CD4-positive, CD25-positive, alpha-beta regulatory T cell (primary cell): Measurements from ENCODE around the gene LY6G6F. TPM values are rescaled to one million over a fixed set of nuclear protein-coding genes. Genes with fewer than 3 reads are reported as not detected.

ENCODE experiments used
- ATAC-seq, 2 donors: fragments of 150-1000 bp; cut with Tn5 transposase; one replicate each; pipeline ENCODE4 v1.10.0; 2021; ENCODE audit warnings: low read depth in 2 of 2, moderate number of reproducible peaks in 2 of 2, moderate library complexity in 1 of 2
- DNase-seq, 3 donors: peaks; one replicate each; pipeline versions ENCODE4 v3.0.0 to v3.0.0-alpha.2; 2012 to 2022; ENCODE audit warnings: mixed read lengths in 1 of 3
- H3K27ac ChIP-seq: one replicate; pipeline ENCODE4 v1.7.0; 2013; ENCODE audit warnings: mild to moderate bottlenecking, low read length; ENCODE audit not compliant: insufficient read depth, poor library complexity, severe bottlenecking
- H3K27me3 ChIP-seq: one replicate; pipeline ENCODE4 v1.7.0; 2013; ENCODE audit warnings: low read length; ENCODE audit not compliant: control insufficient read depth, insufficient read depth
- H3K36me3 ChIP-seq: one replicate; pipeline ENCODE4 v1.7.0; 2013; ENCODE audit warnings: mild to moderate bottlenecking, low read length, moderate library complexity; ENCODE audit not compliant: control insufficient read depth, insufficient read depth
- H3K4me1 ChIP-seq: 2 replicates; pipeline ENCODE4 v1.7.0; 2013; ENCODE audit warnings: mild to moderate bottlenecking, low read length; ENCODE audit not compliant: insufficient read depth, control insufficient read depth, poor library complexity, severe bottlenecking
- H3K4me3 ChIP-seq: one replicate; pipeline ENCODE4 v1.7.0; 2013; ENCODE audit warnings: low read depth, mild to moderate bottlenecking, low read length, moderate library complexity
- H3K9me3 ChIP-seq, 2 experiments: 1 replicate in 1 of 2; 2 replicates in 1 of 2; pipeline ENCODE4 v1.7.0; 2013; ENCODE audit warnings: low read length in 2 of 2, mild to moderate bottlenecking in 1 of 2, moderate library complexity in 1 of 2; ENCODE audit not compliant: control insufficient read depth in 2 of 2
- H3K27ac Mint-ChIP-seq, 3 donors: one replicate each; pipeline ENCODE4 v1.8.0; 2020 to 2022; ENCODE audit warnings: mild to moderate bottlenecking in 3 of 3, mixed read lengths in 3 of 3, moderate library complexity in 2 of 3
- H3K27me3 Mint-ChIP-seq: one replicate; pipeline ENCODE4 v1.8.0; 2022; ENCODE audit warnings: mild to moderate bottlenecking, mixed read lengths
- H3K36me3 Mint-ChIP-seq: one replicate; pipeline ENCODE4 v1.8.0; 2020; ENCODE audit warnings: mixed read lengths
- H3K4me1 Mint-ChIP-seq, 4 donors: one replicate each; pipeline ENCODE4 v1.8.0; 2020 to 2022; ENCODE audit warnings: mixed read lengths in 4 of 4, mild to moderate bottlenecking in 1 of 4
- H3K4me3 Mint-ChIP-seq, 4 donors: one replicate each; pipeline ENCODE4 v1.8.0; 2020 to 2022; ENCODE audit warnings: mild to moderate bottlenecking in 4 of 4, mixed read lengths in 4 of 4, moderate library complexity in 3 of 4
- H3K9me3 Mint-ChIP-seq, 7 donors: one replicate each; pipeline ENCODE4 v1.8.0; 2020 to 2022; ENCODE audit warnings: mixed read lengths in 7 of 7, mild to moderate bottlenecking in 3 of 7, moderate library complexity in 2 of 7
- polyA plus RNA-seq, 4 donors: library from polyadenylated mRNA; unstranded; fragments of 300-500 nt; fragmentation: Illumina TruSeq; gene quantifications; one replicate each; pipeline ENCODE4 v1.2.3, GENCODE V29; 2021
- total RNA-seq: library from RNA; stranded (reverse); gene quantifications from one replicate; pipeline ENCODE4 v1.2.3, GENCODE V29; 2022

The LY6G6F gene
- total and polyA plus RNA-seq, 5 donors from 2014 or later = 1.5 TPM; not detected in 4

- H3K9me3 Mint-ChIP-seq = peaks cover 0 to 1% (median 0%) of the 10 kb centered on the region in 7 donors
- Histone ChIP-seq H3K27ac (peak overlapping the region; percentile 71), H3K4me1 (peaks cover 40% of the 10 kb centered on the region), H3K27me3 (no peaks in the 10 kb centered on the region), H3K9me3 (no peaks in the 10 kb centered on the region), H3K36me3 (peaks cover 35% of the 10 kb centered on the region), H3K4me3 (no peak overlapping the region)
- DNase-seq = no peak
- no peaks in the 10 kb centered on the region for H3K27me3 Mint-ChIP-seq
- no peak for ATAC-seq
- H3K4me3 Mint-ChIP-seq = peak overlapping the region; percentile 81 to 98 (median 96)
- peaks cover 19% of the 10 kb centered on the region for H3K36me3 Mint-ChIP-seq
- peaks cover 0 to 71% (median 30%) of the 10 kb centered on the region in 4 donors for H3K4me1 Mint-ChIP-seq
- peak overlapping the region in 2 of 3 donors; percentile 90 to 92 for H3K27ac Mint-ChIP-seq
These were observed 24.0 kb downstream of the LY6G6F start for GRCh38 chr6:31730631-31731086.

- no peaks in the 10 kb centered on the region for H3K27me3 Mint-ChIP-seq
- peaks cover 35% of the 10 kb centered on the region for H3K36me3 ChIP-seq
- H3K4me1 Mint-ChIP-seq = peaks cover 0 to 78% (median 30%) of the 10 kb centered on the region in 4 donors
- H3K36me3 Mint-ChIP-seq = peaks cover 18% of the 10 kb centered on the region
- H3K9me3 ChIP-seq = no peaks in the 10 kb centered on the region
- H3K27me3 ChIP-seq = no peaks in the 10 kb centered on the region
- peak overlapping the region; percentile 7 to 88 (median 52) for H3K4me3 Mint-ChIP-seq
- ATAC-seq (no peak), DNase-seq (no peak)
- H3K27ac Mint-ChIP-seq = peak overlapping the region in 2 of 3 donors; percentile 17 to 31
- no peak overlapping the region for H3K4me3 ChIP-seq
- H3K9me3 Mint-ChIP-seq = no peaks in the 10 kb centered on the region
- peaks cover 53% of the 10 kb centered on the region for H3K4me1 ChIP-seq
- peak overlapping the region; percentile 23 for H3K27ac ChIP-seq
These were observed 25.4 kb downstream of the LY6G6F start for GRCh38 chr6:31732029-31732428.

- no peaks in the 10 kb centered on the region for H3K9me3 Mint-ChIP-seq
- peaks cover 35% of the 10 kb centered on the region for H3K36me3 ChIP-seq
- peaks cover 64% of the 10 kb centered on the region for H3K4me1 ChIP-seq
- peak overlapping the region; percentile 93 for H3K4me3 ChIP-seq
- peaks cover 18% of the 10 kb centered on the region for H3K36me3 Mint-ChIP-seq
- no peaks in the 10 kb centered on the region for H3K9me3 ChIP-seq
- ATAC-seq (no peak), DNase-seq (no peak)
- H3K4me1 Mint-ChIP-seq = peaks cover 12 to 83% (median 46%) of the 10 kb centered on the region in 4 donors
- peak overlapping the region; percentile 97 to 99 (median 98) for H3K4me3 Mint-ChIP-seq
- H3K27ac ChIP-seq = peak overlapping the region; percentile 91
- peak overlapping the region; percentile 66 to 89 (median 74) for H3K27ac Mint-ChIP-seq
- H3K27me3 ChIP-seq = no peaks in the 10 kb centered on the region
- H3K27me3 Mint-ChIP-seq = no peaks in the 10 kb centered on the region
These were observed 27.1 kb downstream of the LY6G6F start for GRCh38 chr6:31733734-31734133.

- Mint-ChIP-seq H3K9me3 (no peaks in the 10 kb centered on the region), H3K27ac (peak overlapping the region; percentile 89 to 95 (median 94)), H3K27me3 (no peaks in the 10 kb centered on the region), H3K4me3 (peak overlapping the region; percentile 97 to 99 (median 98)), H3K36me3 (peaks cover 18% of the 10 kb centered on the region), H3K4me1 (peaks cover 14 to 85% (median 49%) of the 10 kb centered on the region in 4 donors)
- H3K36me3 ChIP-seq = peaks cover 35% of the 10 kb centered on the region
- H3K4me3 ChIP-seq = peak overlapping the region; percentile 93
- DNase-seq (no peak), ATAC-seq (no peak)
- H3K4me1 ChIP-seq = peaks cover 64% of the 10 kb centered on the region
- no peaks in the 10 kb centered on the region for H3K9me3 ChIP-seq
- H3K27ac ChIP-seq = peak overlapping the region; percentile 91
- H3K27me3 ChIP-seq = no peaks in the 10 kb centered on the region
These were observed 27.7 kb downstream of the LY6G6F start for GRCh38 chr6:31734247-31734820.

- Histone ChIP-seq H3K27me3 (no peaks in the 10 kb centered on the region), H3K4me3 (peak overlapping the region; percentile 93), H3K36me3 (peaks cover 35% of the 10 kb centered on the region), H3K4me1 (peaks cover 62% of the 10 kb centered on the region), H3K27ac (peak overlapping the region; percentile 91), H3K9me3 (no peaks in the 10 kb centered on the region)
- peak overlapping the region; percentile 97 to 99 (median 98) for H3K4me3 Mint-ChIP-seq
- DNase-seq = peak; percentile 35 to 76 (median 56)
- H3K9me3 Mint-ChIP-seq = no peaks in the 10 kb centered on the region
- H3K27me3 Mint-ChIP-seq = no peaks in the 10 kb centered on the region
- ATAC-seq = peak; percentile 52 to 66
- H3K27ac Mint-ChIP-seq = peak overlapping the region; percentile 89 to 95 (median 94)
- peaks cover 18% of the 10 kb centered on the region for H3K36me3 Mint-ChIP-seq
- peaks cover 18 to 89% (median 53%) of the 10 kb centered on the region in 4 donors for H3K4me1 Mint-ChIP-seq
These were observed 28.2 kb downstream of the LY6G6F start for GRCh38 chr6:31734821-31735406.

- ATAC-seq = peak; percentile 4 to 13
- H3K27me3 Mint-ChIP-seq = no peaks in the 10 kb centered on the region
- H3K4me1 ChIP-seq = peaks cover 69% of the 10 kb centered on the region
These were observed 29.5 kb downstream of the LY6G6F start, which contains the start of gene CLIC1 for GRCh38 chr6:31736021-31736767. Gene CLIC1, minus strand, starts transcription at chr6:31736530. Its CDS starts 230 bp downstream, at chr6:31736300.

GRCh38 chr6:31736768-31737314, 30.2 kb downstream of the LY6G6F start:
- H3K4me1 Mint-ChIP-seq = peaks cover 18 to 85% (median 50%) of the 10 kb centered on the region in 4 donors
- peak overlapping the region; percentile 93 for H3K4me3 ChIP-seq
- DNase-seq = no peak
- H3K27ac Mint-ChIP-seq = peak overlapping the region; percentile 89 to 95 (median 94)
- H3K36me3 ChIP-seq = peaks cover 22% of the 10 kb centered on the region
- peak overlapping the region; percentile 91 for H3K27ac ChIP-seq
- H3K27me3 Mint-ChIP-seq = no peaks in the 10 kb centered on the region
- peaks cover 14% of the 10 kb centered on the region for H3K36me3 Mint-ChIP-seq
- H3K9me3 Mint-ChIP-seq = no peaks in the 10 kb centered on the region
- no peaks in the 10 kb centered on the region for H3K27me3 ChIP-seq
- H3K4me1 ChIP-seq = peaks cover 69% of the 10 kb centered on the region
- peak overlapping the region; percentile 97 to 99 (median 98) for H3K4me3 Mint-ChIP-seq
- no peak for ATAC-seq
- H3K9me3 ChIP-seq = no peaks in the 10 kb centered on the region

More at GRCh38 chr6:31736021-31736767, 29.5 kb downstream of the LY6G6F start, which contains the start of gene CLIC1:
- peaks cover 28% of the 10 kb centered on the region for H3K36me3 ChIP-seq
- H3K27me3 ChIP-seq = no peaks in the 10 kb centered on the region
- peak within 1 kb of the TSS; percentile 91 for H3K27ac ChIP-seq
- Mint-ChIP-seq H3K4me1 (peaks cover 18 to 89% (median 50%) of the 10 kb centered on the region in 4 donors), H3K4me3 (peak within 1 kb of the TSS; percentile 97 to 99 (median 98)), H3K36me3 (peaks cover 18% of the 10 kb centered on the region), H3K9me3 (no peaks in the 10 kb centered on the region), H3K27ac (peak within 1 kb of the TSS; percentile 89 to 95 (median 94))
- H3K9me3 ChIP-seq = no peaks in the 10 kb centered on the region
- peak within 1 kb of the TSS; percentile 93 for H3K4me3 ChIP-seq
- DNase-seq = peak; percentile 46 to 78 (median 71)
